Nephron (organoid): ENCODE data around the gene IGF2R.

Experiments used
- H3K27ac Mint-ChIP-seq, 3 experiments: 2 replicates each; pipeline ENCODE4 v1.8.0; 2020; ENCODE audit warnings: mixed read lengths in 3 of 3, mild to moderate bottlenecking in 2 of 3, moderate library complexity in 1 of 3
- H3K27me3 Mint-ChIP-seq: 2 replicates; pipeline ENCODE4 v1.8.0; 2021; ENCODE audit warnings: low read depth, mild to moderate bottlenecking, moderate library complexity, mixed read lengths
- H3K36me3 Mint-ChIP-seq: 2 replicates; pipeline ENCODE4 v1.8.0; 2020; ENCODE audit warnings: low read depth, mixed read lengths
- H3K4me1 Mint-ChIP-seq: 2 replicates; pipeline ENCODE4 v1.8.0; 2020; ENCODE audit warnings: mixed read lengths
- H3K4me3 Mint-ChIP-seq, 3 experiments: 2 replicates each; pipeline ENCODE4 v1.8.0; 2020; ENCODE audit warnings: mild to moderate bottlenecking in 3 of 3, mixed read lengths in 3 of 3, moderate library complexity in 2 of 3
- H3K9me3 Mint-ChIP-seq: 2 replicates; pipeline ENCODE4 v1.8.0; 2020; ENCODE audit warnings: mixed read lengths
- CTCF ChIP-seq, 3 experiments: fragments of 200-600 bp; sonication (generic); IDR thresholded peaks; one replicate each; pipeline ENCODE4 v1.5.0; 2021; ENCODE audit warnings: antibody characterized with exemption in 3 of 3; ENCODE audit not compliant: unreplicated experiment in 3 of 3

Gene IGF2R

GRCh38 chr6:159973951-159974350 lies 5.1 kb downstream of the IGF2R start:
- no peaks in the 10 kb centered on the region for H3K36me3 Mint-ChIP-seq
- H3K27ac Mint-ChIP-seq: peak overlapping the region; percentile 76 to 93 (median 77)
- peak overlapping the region in 2 of 3 experiments; percentile 16 to 83 for H3K4me3 Mint-ChIP-seq

GRCh38 chr6:159974932-159975331 lies 6.0 kb downstream of the IGF2R start:
- Mint-ChIP-seq H3K4me1 (peaks cover 88% of the 10 kb centered on the region), H3K27ac (peak overlapping the region in 1 of 3 experiments; percentile 27), H3K4me3 (no peak overlapping the region), H3K36me3 (no peaks in the 10 kb centered on the region), H3K27me3 (no peaks in the 10 kb centered on the region), H3K9me3 (no peaks in the 10 kb centered on the region)
- TF ChIP-seq CTCF (IDR thresholded peaks at IDR 0.05; ENCODE audit: unreplicated experiment in 3 of 3): no peak

More at GRCh38 chr6:159973951-159974350, 5.1 kb downstream of the IGF2R start:
- Mint-ChIP-seq H3K4me1 (peaks cover 82% of the 10 kb centered on the region), H3K27me3 (no peaks in the 10 kb centered on the region), H3K9me3 (no peaks in the 10 kb centered on the region)
- TF ChIP-seq CTCF (IDR thresholded peaks at IDR 0.05; ENCODE audit: unreplicated experiment in 3 of 3): no peak

GRCh38 chr6:159976686-159977254 lies 7.9 kb downstream of the IGF2R start:
- no peak for TF ChIP-seq CTCF (IDR thresholded peaks at IDR 0.05; ENCODE audit: unreplicated experiment in 3 of 3)
- H3K4me1 Mint-ChIP-seq: peaks cover 83% of the 10 kb centered on the region
- H3K4me3 Mint-ChIP-seq: peak overlapping the region in 2 of 3 experiments; percentile 16
- no peaks in the 10 kb centered on the region for H3K9me3 Mint-ChIP-seq
- no peaks in the 10 kb centered on the region for H3K27me3 Mint-ChIP-seq
- no peaks in the 10 kb centered on the region for H3K36me3 Mint-ChIP-seq
- peak overlapping the region; percentile 77 to 83 (median 82) for H3K27ac Mint-ChIP-seq

- Mint-ChIP-seq H3K4me3 (peak overlapping the region in 2 of 3 experiments; percentile 16 to 17), H3K27ac (peak overlapping the region; percentile 77 to 83 (median 82))
Observed at GRCh38 chr6:159977255-159977903, 8.5 kb downstream of the IGF2R start.

GRCh38 chr6:159977904-159978268 lies 9.0 kb downstream of the IGF2R start:
- no peak for TF ChIP-seq CTCF (IDR thresholded peaks at IDR 0.05; ENCODE audit: unreplicated experiment in 3 of 3)
- peak overlapping the region; percentile 77 to 87 (median 82) for H3K27ac Mint-ChIP-seq
- H3K4me1 Mint-ChIP-seq: peaks cover 81% of the 10 kb centered on the region
- H3K27me3 Mint-ChIP-seq: no peaks in the 10 kb centered on the region
- H3K36me3 Mint-ChIP-seq: no peaks in the 10 kb centered on the region
- H3K4me3 Mint-ChIP-seq: peak overlapping the region in 1 of 3 experiments; percentile 17
- H3K9me3 Mint-ChIP-seq: no peaks in the 10 kb centered on the region

More at GRCh38 chr6:159977255-159977903, 8.5 kb downstream of the IGF2R start:
- no peak for TF ChIP-seq CTCF (IDR thresholded peaks at IDR 0.05; ENCODE audit: unreplicated experiment in 3 of 3)
- Mint-ChIP-seq H3K9me3 (no peaks in the 10 kb centered on the region), H3K27me3 (no peaks in the 10 kb centered on the region), H3K4me1 (peaks cover 83% of the 10 kb centered on the region), H3K36me3 (no peaks in the 10 kb centered on the region)
